Measurements from ENCODE around the gene CDKL1.

CDKL1 gene

DNA sequence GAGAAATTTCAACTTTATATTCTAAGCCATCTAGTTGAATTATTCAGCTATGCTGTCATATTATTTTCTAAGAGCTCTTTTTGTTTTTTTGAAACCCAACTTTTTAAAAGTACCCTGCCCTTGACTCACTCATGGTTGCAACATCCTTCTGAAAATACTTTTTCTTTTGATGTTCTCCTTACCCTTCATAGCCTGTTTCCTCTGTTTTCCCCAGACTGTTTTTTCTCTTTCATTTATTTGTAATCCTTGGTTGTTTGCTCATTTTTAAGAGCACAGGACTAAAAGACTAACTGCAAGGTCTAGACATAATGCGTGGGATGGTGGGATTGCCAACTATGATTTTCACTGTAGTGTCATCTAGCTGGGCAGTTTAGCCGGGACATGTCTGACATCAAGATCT, 21.2 kb upstream of the CDKL1 start:
- DNase-seq (ENCODE audit: insufficient read length, low spot score) = no peak
- TF ChIP-seq, protein P1, sequence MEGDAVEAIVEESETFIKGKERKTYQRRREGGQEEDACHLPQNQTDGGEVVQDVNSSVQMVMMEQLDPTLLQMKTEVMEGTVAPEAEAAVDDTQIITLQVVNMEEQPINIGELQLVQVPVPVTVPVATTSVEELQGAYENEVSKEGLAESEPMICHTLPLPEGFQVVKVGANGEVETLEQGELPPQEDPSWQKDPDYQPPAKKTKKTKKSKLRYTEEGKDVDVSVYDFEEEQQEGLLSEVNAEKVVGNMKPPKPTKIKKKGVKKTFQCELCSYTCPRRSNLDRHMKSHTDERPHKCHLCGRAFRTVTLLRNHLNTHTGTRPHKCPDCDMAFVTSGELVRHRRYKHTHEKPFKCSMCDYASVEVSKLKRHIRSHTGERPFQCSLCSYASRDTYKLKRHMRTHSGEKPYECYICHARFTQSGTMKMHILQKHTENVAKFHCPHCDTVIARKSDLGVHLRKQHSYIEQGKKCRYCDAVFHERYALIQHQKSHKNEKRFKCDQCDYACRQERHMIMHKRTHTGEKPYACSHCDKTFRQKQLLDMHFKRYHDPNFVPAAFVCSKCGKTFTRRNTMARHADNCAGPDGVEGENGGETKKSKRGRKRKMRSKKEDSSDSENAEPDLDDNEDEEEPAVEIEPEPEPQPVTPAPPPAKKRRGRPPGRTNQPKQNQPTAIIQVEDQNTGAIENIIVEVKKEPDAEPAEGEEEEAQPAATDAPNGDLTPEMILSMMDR (IDR thresholded peaks at IDR 0.05; ENCODE audit: insufficient read depth, missing control alignments) = no peak
- no peak for FAIRE-seq

DNA sequence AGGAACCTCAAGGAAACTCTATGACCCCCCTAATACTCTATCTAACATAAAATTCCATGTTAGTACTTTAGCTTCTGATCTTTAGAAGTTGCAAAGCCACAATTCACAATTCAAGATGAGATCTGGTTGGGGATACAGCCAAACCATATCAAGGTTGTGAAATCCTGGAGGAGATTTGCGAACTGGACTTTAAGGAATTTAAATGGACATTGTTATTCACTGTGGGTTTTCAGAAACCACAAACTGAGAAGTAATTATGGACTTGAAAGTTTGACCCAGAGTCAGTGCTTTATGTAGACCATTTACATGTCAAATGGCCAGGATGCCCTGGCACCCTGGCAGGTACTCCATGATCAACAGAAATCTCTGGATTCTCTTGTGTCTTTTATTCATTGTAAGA, 14.2 kb upstream of the CDKL1 start:
- TF ChIP-seq, protein P1 (IDR thresholded peaks at IDR 0.05; ENCODE audit: insufficient read depth, missing control alignments) = no peak
- DNase-seq (ENCODE audit: insufficient read length, low spot score) (no peak), FAIRE-seq (no peak)

GRCh38 chr14:50410071-50410470, 13.4 kb upstream of the CDKL1 start:
- TF ChIP-seq, protein P1 (IDR thresholded peaks at IDR 0.05; ENCODE audit: insufficient read depth, missing control alignments) = no peak
- FAIRE-seq (no peak), DNase-seq (ENCODE audit: insufficient read length, low spot score) (no peak)

GRCh38 chr14:50407111-50407812, 10.6 kb upstream of the CDKL1 start:
- FAIRE-seq (no peak), DNase-seq (ENCODE audit: insufficient read length, low spot score) (no peak)
- TF ChIP-seq, protein P1 (IDR thresholded peaks at IDR 0.05; ENCODE audit: insufficient read depth, missing control alignments) = no peak

GRCh38 chr14:50403419-50403818, 6.7 kb upstream of the CDKL1 start:
- FAIRE-seq (no peak), DNase-seq (ENCODE audit: insufficient read length, low spot score) (no peak)
- TF ChIP-seq, protein P1 (IDR thresholded peaks at IDR 0.05; ENCODE audit: insufficient read depth, missing control alignments) = no peak

DNA sequence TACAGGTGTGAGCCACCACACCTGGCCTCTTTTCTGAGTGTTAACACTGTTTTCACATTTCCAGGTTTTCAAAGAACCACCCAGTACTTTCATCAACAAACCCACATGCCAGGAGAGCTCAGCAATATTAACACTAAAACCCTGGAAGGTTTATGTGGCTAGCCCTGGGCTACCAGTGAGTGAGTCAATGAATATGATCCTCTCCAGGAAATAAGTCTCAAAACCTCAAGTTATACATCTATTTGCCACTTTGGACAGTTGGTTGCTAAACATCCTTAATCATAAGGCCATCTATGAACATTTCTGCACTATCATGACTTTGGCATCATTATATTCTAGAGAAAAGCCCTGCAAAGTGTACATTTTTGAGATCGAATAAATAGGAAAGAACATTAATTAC, 6.3 kb upstream of the CDKL1 start:
- DNase-seq (ENCODE audit: insufficient read length, low spot score) = no peak
- TF ChIP-seq, protein P1 (IDR thresholded peaks at IDR 0.05; ENCODE audit: insufficient read depth, missing control alignments) = no peak
- no peak for FAIRE-seq

GRCh38 chr14:50400461-50400860, 3.8 kb upstream of the CDKL1 start:
- DNase-seq (ENCODE audit: insufficient read length, low spot score) (no peak), FAIRE-seq (no peak)
- TF ChIP-seq, protein P1 (IDR thresholded peaks at IDR 0.05; ENCODE audit: insufficient read depth, missing control alignments) = no peak

Measured in D721Med (cell line).